HUDEP-2 (cell line): Measurements from ENCODE around the gene DNAH8.

Source experiments
- DNase-seq, 76 experiments: peaks; one replicate each; lab custom pipeline; 2025; ENCODE audit not compliant: unreplicated experiment in 76 of 76; lab: John Stamatoyannopoulos, UW

The DNAH8 gene

GRCh38 chr6:38944655-38945279 lies 229.7 kb downstream of the DNAH8 start:
- DNase-seq, result no peak

- DNase-seq, result no peak
These were observed 240.8 kb downstream of the DNAH8 start for GRCh38 chr6:38955861-38956260.

DNA sequence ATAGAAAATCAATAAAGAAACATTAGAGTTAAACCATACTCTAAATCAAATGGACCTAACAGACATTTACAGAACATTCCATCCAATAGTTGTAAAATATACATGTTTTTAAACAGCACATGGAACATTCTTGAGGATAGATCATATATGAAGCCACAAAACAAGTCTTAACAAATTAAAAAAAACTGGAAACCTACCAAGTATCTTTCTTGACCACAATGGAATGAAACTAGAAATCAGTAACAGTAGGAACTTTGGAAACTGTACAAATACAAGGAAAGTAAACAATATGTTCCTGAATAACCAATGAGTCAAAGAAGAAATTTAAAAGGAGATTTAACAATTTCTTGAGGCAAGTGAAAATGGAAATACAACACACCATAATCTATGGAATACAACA lies 242.3 kb downstream of the DNAH8 start:
- no peak for DNase-seq

GRCh38 chr6:38959138-38959537 lies 244.0 kb downstream of the DNAH8 start:
- no peak for DNase-seq

DNA sequence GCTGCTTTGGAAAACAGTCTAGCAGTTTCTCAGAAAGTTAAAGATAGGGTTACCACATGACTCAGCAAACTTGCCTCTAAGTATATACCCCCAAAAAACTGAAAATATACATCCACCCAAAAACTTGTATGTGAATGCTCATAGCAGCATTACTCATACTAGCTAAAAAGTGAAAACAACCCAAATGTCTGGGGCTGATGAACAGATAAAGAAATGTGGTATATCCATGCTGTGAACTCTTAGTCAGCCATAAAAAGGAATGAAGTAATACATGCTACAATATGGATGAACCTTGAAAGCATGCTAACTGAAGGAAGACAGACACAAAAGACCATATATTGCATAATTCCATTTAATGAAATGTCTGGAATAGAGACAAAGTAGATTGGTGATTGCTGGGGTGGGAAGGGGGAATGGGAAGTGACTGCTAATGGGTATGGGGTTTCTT lies 253.6 kb downstream of the DNAH8 start:
- DNase-seq, result no peak

DNA sequence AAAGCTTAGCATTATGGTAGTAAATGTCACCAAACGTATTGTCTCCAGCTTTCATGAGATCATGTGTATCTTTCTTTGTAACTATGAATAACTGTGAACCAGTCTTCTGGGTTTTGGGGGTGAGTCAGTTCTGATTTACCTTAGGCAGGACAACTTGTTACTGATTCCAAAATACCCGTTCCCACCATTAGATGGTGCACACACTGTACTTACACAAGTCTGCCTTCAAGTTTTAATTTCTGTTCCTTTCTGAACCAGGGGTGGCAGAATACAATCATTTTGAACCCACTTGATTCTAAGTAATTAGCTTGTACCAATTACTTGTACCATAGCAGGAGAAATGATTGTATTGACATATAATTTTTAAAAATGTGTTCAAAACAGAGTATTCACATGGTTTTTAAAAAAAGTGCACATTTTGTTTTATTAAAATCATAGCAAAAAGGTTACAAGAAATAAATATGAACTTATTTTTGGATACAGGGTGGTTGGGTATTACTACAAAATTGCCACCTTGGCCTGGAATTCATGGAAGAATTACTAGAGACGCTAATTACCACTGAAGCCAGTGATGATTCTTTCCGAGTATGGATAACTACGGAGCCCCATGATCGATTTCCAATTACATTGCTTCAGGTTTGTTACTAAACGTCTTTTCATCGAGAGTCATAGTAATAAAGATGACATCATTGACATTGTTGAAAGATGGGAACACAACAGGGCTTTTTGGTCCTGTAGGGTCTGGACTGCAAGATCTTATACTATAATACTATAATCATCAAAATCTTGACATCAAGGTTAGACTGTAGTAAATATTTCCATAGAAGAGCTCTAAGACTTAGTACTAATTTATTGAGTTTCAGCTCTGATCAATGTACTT lies 258.3 kb downstream of the DNAH8 start:
- peak in 39 of 76 experiments; percentile 5 to 69 (median 46) for DNase-seq

- DNase-seq, result no peak
These were observed 259.5 kb downstream of the DNAH8 start for GRCh38 chr6:38974389-38975151.

DNA sequence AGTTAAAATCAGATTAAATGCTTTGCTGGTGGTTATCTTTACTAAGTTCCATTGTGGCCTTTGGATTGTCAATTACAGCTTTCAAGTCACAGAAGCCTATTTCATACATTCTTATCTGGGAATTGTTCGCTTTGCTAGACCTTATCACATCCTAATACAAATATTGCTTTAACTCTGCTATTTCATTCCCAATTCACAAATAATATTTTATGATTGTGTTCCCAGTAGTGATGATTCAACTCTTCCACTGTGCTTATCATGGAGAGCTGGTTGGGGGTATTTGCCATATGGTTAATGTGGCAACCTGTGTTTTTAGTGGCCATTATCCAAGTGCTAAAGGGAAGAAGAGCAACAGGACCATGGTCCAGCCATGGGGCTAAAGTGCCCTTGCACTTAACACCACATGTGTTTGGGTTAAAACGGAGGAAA lies 260.5 kb downstream of the DNAH8 start:
- DNase-seq, result no peak

DNA sequence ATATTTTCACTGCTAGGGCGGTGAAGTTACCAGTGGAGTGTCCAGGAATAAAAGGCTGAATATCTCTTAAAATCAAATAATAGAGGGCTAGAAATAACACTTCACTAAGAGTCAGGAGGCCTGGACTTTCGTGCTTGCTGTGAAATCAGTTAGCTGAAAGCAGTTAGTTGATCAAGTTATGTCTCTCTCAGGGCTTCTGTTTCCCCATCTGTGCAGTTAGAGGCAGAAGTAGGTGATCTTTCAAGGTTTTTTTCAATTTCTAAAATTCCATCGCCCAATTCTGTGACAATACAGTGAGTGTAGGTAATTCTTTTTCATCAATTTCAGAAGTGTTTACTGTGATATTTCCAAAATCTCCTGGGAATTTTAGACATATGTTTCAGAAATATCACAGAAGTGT lies 260.9 kb downstream of the DNAH8 start:
- no peak for DNase-seq

DNA sequence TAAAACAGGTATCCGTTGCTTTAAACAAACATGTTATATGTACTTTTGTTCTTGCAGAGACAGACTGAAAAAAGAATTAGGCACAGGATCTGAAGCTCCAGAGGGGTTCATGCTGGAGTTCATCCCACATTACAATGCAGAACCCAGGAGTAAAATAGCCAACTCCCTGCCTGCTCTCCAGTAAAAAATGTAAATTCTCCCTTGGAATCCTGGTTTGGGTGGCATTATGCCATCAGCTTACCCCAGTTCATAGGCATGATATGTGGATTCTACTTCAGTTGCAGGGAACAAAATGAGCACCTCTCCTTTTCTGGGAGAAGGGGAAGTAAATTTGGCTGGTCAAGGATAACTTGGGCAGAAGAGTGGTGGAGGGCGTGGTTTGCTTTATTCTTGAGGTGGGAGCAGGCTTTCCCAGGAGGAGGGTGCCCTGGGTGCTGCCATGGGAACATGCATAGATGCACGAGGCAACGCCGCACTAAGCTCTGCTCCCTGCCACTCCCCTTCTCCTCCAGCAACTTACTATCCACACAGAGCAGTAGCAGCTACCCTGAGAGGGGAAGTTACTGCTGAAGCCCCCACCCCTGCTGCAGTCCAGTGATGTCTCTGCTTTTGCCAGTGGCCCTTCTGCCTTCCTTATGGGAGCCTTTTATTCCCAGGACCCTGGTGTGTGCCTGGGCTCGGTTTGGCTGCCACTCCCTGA lies 261.8 kb downstream of the DNAH8 start:
- no peak for DNase-seq

GRCh38 chr6:38978139-38978704 lies 263.1 kb downstream of the DNAH8 start:
- no peak for DNase-seq

GRCh38 chr6:38982470-38982869 lies 267.4 kb downstream of the DNAH8 start:
- no peak for DNase-seq

- no peak for DNase-seq
These were observed 269.6 kb downstream of the DNAH8 start for GRCh38 chr6:38984723-38985122.

- DNase-seq, result no peak
These were observed 270.7 kb downstream of the DNAH8 start for GRCh38 chr6:38985839-38986238.

DNA sequence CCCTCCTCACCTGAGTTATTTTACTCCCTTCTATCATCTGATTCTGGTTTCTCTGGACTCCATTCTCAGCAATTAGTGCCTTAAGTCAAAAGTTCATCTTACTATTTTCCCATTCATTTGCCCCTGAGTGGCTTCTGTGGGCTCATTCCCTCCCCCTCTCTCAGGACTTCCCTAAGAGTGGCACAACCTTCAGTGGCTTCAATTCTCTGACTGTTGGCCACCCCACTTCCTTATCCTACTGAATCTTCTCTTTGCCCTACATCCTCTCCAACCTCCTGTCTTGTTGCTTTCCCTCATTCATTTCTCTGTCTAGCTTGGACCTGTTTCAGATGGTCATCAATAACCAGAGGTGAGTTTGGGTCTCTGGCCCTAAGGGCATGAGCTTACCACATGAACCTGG lies 272.4 kb downstream of the DNAH8 start:
- DNase-seq, result no peak

DNA sequence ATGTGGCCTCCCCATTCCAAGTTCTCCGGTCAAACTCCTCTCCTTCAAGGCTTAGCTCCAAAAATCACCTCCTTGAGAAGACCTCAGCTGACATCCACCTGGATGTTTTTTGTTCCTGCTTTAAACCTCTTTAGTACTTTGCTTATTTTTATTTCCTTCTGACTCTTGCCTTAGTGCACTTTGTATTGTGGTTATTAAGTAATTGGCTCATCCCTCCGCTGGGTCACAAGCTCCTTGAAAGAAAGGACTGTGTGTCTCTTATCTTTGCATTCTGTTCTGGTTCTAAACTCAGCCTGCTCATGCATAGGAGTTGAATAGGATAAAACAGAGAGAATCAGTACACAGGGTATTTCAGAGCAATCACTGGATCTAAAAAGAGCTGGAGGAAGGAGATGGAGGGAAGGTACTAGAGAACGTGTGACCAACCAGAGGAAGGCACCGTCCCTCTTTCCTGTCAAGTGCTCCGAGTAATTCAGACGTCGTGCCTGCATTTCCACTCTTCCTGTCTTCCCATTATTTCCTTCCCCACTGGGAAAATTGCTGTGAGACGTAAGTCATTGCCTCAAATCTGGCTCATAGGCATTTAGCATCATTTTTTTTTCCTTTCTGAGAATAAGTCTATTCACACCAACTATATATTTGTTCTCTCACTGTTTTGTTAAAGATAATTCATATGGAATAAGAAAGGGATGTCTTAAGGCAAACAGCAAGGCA lies 273.8 kb downstream of the DNAH8 start:
- DNase-seq, result no peak

DNA sequence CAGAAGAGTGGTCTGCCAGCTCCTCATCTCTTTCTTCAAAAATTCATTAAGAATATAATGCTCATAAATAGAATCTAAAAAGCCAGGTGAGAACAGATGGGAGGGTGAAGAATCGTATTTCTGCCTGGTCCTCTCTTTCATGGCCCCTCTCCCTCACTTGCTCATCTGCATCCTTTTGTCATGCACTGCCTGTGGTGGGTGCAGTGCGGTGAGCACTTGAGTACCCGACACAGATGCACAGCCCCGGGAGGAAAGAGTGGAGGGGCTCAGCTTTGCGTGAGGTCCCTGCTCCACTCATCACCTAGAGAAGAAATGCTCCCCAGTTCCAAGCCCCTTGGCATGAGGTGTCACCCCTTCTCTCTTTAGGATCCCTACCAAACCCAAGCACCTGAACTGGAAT lies 275.4 kb downstream of the DNAH8 start:
- no peak for DNase-seq

DNA sequence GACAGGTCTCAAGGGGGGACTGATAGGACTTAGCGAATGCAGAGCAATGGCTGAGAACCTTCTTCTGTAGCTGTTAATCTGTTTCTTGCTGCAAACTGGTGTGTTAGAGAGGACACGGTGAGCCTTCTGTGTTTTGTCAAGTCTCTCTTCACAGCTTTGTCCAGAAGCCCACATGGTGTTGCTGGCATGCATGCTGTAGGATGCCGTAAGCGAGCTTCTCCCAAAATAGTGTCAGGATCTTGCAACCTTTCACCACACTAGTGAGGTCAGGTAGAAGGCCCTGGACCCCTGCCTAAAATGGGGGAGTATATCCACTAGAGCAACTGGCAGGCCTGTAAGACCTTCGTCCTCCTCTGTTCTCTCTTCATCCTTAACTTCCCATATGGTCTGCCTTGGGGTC lies 281.6 kb downstream of the DNAH8 start:
- DNase-seq, result no peak

DNA sequence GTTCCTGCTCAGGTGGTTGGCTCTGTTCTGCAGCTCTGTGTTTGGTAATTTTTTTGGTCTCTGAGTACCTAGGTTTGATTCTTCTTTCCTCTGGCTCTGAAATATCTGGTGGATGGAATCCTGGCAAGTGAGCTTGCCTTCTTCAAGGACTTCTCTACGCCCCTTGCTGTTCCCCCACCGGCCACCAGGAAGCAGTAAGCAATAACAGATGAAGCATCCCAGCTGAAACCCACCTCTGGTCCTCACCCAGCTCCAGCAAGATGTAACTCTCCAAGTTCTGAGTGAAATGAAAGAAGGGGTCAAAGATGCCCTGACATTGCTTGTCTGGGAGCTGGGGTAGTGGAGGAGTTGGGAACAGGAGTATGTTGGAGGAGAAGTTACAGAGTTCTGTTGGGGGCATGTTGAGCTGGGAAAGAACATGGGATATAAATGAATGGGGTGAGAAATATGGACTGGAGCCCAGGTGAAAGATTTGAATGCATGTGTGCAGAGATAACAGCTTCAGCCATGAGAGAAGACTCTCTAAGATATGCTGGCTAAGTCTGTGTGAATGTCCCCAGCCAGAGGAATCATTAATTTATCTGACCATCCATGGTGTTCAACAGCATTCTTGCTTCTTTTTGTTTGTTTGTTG lies 282.1 kb downstream of the DNAH8 start:
- peak in 36 of 76 experiments; percentile 8 to 57 (median 28) for DNase-seq
